Measurements from ENCODE around the gene LACC1.

DNA sequence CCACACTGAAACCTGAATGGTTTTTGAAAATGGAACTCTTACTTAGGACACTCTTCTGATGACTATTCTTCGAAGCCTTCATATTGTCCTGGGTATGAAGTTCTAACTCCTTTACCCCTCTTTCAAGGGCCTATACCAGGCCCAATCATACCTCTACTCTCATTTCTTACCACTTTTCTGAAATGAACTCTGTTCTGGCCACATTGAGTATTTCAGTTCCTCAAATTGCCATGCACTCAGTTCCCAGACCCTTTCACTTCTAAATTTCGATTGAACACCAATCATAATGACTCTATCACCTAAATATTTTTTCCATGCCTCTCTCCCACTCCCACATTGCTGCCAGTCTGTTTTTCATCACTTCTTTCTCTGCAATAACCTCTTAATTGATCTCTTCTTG, 53.7 kb downstream of the LACC1 start:
- TF ChIP-seq CTCF (IDR thresholded peaks at IDR 0.05 in 8 of 11, conservative IDR thresholded peaks at IDR 0.05 in 3 of 11) (no peak), POLR2A (IDR thresholded peaks at IDR 0.05) (no peak)
